Measurements from ENCODE around the gene IL17C.

IL17C gene

DNA sequence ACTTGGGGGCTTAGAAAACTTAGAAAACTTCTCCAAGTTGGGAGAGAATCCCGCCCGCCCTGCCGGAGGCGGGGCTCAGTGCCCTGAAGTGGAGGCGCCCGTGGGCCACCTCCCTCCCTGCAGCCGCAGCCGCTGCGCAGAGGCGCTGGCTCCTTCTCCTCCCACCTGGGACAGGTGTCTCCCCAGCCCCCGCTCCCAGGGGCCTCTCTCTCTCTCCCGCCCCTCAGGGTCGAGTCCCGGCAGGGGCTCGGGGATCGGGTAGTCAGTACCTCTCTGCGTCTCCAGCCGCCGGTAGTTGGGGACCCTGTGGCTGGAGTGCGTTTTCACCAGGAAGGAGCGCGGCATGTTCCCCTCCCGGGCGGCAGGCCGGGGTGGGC lies 47.7 kb downstream of the IL17C start:
- no peak for DNase-seq (ENCODE audit: low read depth)

DNA sequence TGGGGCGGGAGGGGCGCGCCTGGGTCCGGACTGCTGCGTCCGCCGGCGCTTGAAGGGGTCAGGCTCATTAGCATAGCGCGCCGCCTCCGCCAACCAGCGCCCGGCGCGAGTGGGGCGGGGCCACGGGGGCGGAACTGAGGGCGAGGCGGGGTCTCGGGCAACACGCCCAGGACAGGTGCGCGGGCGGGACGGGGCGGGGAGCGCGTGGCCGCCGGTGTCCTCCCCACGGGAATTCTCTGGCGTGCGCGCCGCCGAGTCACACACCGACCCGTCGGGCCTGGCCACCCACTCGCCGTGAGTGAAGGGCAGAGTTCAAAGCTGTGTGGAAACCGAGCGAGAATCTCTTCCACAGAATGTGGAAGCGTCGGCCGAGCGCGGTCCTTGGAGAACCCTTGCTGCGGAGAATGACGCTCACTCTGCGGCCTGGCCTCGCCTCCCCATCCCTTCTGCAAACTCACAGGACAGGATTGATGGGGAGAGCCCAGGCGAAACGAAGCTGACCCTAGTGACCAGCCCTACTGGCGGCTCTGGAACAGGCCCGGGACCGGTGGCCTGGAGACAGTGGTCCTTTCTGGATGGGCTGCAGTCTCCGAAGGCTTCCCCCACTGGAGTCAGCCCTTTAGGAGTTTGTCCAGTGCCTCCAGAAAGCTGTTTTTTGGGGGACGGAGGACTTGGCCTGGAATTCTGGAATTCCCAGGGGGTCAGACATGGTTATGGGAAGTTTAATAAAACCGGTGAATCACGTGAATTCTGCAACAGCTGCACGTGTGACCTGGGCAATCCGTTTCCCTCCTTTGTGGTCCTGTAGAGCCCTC lies 48.3 kb downstream of the IL17C start, which contains the start of gene SNAI3:
Gene SNAI3 (minus strand): TSS at position 69 of the 815 bp plus-strand sequence. CDS start 101 bp downstream, outside the sequence.
- peak; percentile 61 for DNase-seq (ENCODE audit: low read depth)

DNA sequence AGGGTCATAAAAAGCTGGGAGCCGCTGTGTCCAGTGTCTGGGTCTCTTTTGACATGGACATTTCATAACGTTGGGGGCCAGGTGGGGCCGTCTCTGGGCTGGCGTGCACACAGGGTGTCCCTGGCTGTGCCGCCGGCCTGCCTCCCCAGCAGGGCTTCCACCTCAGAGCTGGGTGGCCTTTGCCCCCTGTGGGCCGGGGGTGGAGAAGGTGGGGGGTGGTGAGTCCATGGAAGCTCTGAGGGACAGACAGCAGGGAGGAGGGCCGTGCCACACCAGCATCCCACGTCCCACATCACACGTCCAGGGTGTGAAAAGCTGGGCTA lies 48.8 kb downstream of the IL17C start:
- DNase-seq (ENCODE audit: low read depth), result no peak

DNA sequence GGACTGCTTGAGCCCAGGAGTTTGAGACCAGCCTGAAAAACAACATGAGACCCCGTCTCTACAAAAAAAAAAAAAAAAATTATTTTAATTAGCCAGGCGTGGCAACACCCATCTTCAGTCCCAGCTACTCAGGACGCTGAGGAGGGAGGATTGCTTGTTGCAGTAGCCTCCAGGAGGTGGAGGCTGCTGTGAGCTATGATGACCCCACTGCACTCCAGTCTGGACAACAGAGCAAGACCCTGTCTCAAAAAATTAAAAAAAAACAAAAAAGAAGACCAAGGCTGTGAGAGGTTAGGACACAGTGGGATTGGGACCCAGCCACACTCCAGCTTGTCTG lies 49.3 kb downstream of the IL17C start:
- no peak for DNase-seq (ENCODE audit: low read depth)

DNA sequence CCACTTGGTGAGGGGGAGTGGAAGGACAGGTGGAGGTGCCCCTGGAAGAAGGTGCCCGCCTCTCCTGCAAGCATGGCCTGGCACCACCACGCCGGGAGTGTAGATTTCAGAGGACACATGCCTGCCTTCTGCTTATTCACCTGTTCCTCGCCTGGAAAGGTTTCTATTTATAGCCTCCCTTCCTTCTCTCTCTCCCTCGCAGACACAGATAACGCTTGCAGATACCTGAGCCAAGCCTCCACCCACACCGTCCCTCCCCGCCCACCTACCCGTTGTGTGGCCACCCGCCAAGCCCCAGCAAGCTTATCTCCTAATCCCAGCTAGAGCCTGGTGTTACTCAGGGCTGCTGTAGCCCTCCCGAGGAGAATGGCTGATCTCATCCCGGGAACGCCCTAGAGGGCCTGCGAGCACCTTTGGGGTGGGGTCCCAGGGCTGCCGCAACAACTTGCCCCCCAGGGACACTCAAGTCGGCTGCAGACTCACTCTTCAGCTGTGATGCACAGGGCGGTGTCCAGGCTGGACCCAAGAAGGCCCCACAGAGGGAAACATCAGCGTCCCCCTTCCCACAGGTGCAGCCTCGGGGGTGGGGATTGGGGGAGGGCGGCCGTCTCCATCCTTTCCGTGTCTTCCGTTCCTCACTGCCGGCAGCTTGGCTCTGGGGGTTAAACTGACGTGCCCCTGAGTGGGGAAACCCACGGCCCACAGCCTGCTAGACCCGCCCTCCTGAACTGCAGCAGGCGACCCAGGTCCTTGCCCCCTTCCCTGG lies 49.8 kb downstream of the IL17C start:
- no peak for DNase-seq (ENCODE audit: low read depth)
